DMS114 treated with DMSO at 0.1 percent for 48 hours (cell line): ENCODE results near the gene CCL7.

Experiments used
- DNase-seq: peaks from one replicate; lab custom pipeline; 2025; ENCODE audit not compliant: unreplicated experiment; lab: John Stamatoyannopoulos, UW

CCL7 gene

DNA sequence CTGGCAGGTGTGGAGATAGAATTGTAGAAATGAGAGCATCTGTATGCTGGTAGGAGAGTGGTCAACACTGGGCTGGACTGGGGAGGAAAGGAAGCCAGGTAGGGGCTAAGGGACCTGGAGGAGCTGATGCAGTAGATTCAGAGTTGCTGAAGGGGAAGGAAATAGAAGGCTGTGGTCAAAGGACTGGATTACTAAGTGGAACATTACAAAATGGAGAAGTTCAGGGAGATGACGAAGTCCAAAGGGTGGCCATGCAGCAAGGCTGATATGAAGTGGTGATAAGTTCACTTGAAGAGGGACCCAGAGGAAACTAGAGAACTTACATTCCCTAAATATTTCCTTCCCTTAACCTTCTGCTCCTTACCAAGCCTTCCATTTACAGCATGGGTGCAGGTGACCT is 23.6 kb upstream of the CCL7 start:
- no peak for DNase-seq

DNA sequence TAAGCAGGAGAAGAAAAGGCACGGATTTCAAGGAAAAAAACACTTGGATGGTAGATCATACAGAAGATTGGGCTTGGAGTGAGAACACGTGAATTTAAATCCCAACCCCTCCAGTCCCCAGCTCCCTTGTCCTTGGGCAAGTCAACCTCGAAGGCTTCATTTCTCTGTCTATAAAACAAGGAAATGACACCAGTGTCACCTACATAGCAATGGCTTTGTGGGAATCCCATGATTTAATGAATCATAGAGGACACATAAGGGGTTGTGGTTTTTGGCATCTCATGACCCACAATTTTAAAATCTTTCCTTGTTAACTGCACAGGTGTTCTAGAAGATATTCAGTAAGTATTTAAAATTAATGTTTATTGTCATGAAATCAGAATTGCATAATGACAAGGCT is 23.1 kb upstream of the CCL7 start:
- DNase-seq: no peak

DNA sequence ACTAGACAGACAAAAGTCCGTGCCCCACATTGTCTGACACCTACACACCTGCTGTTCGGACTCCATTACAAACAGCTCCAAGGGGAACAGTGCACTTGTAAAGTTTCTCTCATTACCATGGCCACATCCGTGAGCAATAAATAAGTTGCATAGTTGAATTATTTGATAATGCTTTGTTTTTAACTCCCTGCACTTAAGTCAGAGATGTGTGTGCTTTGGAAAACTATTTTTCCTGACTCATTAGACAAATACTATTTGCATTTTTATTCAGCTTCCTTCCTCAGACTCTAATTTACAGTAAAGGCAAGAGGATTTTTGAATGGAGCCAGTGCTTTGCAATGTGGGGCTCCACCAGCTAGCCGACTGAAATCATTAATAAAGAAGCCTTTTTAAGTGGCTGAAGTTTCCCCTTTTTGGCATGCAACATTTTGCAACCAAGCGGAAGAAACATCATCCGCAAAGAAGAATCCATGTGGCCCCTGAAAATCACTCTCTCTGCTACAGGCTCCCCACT is 21.5 kb upstream of the CCL7 start:
- DNase-seq: no peak

DNA sequence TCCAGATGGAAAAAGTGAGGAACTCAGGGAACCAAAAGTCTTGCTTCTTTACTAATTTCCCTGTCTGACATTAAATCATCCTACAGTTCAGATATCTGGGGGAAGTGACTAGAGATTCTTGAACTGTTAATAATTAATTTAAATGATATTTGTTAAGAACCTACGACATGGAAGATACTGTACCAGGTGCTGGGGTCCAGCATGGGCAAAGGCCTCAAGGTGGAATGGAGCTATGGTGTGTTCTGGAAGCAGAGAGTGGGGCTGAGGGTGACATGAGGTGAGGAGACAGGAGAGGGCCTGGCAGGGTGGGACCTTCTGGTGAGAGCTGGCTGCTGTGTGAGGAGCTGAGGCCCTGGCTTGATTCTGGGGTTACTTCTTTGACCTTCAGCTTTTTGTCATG is 21.0 kb upstream of the CCL7 start:
- no peak for DNase-seq

DNA sequence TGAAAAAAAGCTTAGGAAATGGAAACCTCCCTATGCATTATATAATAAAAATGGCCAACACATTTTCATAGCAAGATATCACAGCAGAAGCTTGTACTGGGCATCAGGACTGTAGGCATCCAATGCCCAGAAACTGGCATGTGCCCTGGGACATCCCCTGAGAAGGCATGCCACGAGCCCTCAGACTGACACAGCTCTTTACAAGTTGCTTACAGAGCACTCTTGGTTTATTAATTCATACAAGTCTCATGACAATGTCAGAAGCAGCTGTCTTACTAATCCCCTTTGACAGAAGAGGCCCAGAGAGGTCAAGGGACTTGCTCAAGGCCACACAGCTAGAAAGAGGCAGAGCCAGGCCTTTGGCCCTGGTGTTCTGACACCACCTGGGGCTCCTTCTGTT is 20.5 kb upstream of the CCL7 start:
- DNase-seq: no peak

DNA sequence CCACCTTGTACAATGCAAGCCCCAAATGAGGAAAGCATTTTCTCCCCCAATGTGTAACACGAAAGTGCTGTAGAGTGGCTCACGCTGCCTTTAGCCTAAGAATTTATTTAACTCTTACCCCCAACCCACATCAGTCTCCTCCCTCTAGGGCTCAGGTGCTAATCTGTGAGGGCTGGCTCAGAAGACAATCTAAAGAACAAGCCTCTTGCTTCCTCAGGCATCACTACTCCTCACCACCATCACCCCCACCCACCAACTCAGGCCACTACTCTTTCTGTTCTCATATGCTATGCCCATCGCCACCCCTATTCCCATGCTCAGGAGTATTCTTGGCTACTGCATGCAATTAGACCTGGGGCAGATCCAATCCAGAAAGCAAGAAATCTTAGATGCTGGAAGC is 18.8 kb upstream of the CCL7 start:
- DNase-seq: no peak

DNA sequence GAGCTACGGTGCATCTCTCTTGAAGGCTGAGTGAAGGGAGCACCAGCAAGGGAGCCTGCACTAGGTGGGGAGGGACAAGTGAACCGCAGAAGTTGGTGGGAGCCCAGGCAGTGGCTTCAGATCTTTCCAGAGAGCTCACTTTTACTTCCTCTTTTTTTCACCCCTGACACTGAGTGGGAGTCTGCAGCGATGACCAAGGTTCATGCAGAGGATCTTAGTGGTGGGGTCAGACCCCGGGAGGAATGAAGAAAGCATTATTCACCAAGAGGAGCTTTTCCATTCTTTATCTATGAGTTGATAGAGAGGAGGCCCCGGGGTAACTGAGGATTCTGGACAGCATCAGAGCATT is 18.0 kb upstream of the CCL7 start:
- DNase-seq: no peak

DNA sequence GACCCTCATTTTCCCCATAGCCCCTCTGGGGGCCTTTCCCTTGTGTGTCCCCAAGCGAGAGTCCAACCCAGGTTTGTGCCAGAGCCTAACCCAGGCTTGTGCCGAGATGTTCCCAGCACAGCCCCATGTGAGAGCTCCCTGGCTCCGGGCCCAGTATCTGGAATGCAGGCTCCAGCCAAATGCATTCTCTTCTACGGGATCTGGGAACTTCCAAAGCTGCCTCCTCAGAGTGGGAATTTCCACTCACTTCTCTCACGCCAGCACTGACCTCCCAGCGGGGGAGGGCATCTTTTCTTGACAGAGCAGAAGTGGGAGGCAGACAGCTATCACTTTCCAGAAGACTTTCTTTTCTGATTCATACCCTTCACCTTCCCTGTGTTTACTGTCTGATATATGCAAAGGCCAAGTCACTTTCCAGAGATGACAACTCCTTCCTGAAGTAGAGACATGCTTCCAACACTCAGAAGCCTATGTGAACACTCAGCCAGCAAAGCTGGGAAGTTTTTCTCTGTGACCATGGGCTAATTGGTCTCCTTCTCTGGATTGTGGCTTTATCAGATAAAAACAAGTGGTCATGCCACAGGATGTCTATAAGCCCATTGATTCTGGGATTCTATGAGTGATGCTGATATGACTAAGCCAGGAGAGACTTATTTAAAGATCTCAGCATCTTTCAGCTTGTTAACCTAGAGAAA is 17.4 kb upstream of the CCL7 start:
- no peak for DNase-seq

DNA sequence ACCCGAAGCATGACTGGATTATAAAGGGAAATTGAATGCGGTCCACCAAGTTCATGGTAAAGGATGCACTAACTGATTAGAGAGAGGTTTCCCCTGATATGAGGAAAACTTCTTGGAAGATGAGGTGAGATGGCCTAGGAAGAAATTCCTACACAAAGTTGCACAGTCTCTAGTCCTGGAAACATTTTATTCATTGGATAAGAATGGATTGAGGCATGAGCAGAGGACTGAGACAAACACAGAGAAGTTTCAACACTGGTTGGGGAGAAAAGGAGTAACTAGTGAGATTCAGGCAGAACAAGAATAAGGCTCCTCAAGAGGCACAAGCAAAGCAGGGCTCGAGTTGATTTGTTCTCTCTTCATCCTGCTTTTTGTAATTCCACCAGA is 16.9 kb upstream of the CCL7 start:
- DNase-seq: no peak

DNA sequence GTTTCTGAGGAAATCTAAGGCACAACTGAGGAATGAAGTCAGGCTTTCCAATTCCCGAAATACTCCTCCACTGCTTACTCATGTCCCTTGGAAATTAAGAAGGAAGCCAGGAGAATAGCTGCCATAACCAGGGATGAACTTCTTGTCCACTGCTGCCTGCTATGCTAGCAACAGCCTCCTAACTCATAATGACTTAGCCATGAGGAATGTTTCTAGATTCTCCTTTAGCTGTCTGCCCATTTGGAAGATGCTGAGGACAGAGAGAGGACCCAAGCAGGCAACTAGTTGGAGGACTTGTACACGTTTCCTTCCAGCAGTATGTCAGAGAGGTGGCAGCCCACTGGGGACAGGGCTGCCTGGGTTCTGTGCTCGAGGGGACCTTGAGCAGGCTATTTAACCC is 15.9 kb upstream of the CCL7 start:
- DNase-seq: no peak

DNA sequence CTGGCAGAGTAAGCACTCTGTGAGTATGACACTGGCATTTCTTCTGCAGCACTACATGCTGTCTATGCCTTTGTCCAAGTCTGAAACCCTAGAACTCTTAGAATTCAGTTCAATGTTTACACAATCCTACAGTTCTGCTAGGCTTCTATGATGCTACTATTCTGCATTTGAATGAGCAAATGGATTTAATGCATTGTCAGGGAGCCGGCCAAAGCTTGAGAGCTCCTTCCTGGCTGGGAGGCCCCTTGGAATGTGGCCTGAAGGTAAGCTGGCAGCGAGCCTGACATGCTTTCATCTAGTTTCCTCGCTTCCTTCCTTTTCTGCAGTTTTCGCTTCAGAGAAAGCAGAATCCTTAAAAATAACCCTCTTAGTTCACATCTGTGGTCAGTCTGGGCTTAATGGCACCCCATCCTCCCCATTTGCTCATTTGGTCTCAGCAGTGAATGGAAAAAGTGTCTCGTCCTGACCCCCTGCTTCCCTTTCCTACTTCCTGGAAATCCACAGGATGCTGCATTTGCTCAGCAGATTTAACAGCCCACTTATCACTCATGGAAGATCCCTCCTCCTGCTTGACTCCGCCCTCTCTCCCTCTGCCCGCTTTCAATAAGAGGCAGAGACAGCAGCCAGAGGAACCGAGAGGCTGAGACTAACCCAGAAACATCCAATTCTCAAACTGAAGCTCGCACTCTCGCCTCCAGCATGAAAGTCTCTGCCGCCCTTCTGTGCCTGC is 15.2 kb upstream of the CCL7 start, which contains the start of gene CCL2:
TSS of gene CCL2 (plus strand) at position 635 of the 730 bp plus-strand sequence. CDS start at position 700, 65 bp downstream.
- no peak for DNase-seq

DNA sequence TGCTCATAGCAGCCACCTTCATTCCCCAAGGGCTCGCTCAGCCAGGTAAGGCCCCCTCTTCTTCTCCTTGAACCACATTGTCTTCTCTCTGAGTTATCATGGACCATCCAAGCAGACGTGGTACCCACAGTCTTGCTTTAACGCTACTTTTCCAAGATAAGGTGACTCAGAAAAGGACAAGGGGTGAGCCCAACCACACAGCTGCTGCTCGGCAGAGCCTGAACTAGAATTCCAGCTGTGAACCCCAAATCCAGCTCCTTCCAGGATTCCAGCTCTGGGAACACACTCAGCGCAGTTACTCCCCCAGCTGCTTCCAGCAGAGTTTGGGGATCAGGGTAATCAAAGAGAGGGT is 14.7 kb upstream of the CCL7 start:
- DNase-seq: no peak

DNA sequence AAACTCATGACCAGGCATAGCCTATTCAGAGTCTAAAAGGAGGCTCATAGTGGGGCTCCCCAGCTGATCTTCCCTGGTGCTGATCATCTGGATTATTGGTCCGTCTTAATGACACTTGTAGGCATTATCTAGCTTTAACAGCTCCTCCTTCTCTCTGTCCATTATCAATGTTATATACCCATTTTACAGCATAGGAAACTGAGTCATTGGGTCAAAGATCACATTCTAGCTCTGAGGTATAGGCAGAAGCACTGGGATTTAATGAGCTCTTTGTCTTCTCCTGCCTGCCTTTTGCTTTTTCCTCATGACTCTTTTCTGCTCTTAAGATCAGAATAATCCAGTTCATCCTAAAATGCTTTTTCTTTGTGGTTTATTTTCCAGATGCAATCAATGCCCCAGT is 14.2 kb upstream of the CCL7 start:
- DNase-seq: no peak

DNA sequence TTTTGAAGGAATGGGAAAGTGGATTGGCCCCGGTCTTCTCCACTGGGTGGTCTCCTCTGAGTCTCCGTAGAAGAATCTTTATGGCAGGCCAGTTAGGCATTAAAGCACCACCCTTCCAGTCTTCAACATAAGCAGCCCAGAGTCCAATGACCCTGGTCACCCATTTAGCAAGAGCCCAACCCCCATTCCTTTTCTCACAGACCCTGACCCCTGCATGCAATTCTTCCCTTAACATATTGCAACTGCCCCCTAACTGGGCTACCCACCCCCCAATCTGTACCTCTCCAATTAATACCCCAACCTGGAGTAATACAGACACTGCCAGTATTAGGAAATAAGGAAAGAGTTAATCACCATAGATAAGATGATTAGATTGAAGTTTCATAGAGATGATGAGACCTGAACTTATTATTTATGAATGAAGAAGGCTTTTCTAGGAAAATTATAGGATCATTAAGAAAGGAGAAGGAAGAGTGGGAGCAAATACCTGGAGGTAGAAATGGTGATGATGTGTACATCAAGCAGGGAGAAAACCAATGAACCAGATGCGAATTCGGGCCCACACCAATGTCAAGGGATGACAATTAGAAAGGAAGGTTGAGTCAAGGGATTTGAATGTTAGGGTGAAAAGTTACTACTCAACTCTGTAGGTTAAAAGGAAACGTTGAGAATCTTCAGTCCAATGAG is 12.6 kb upstream of the CCL7 start:
- no peak for DNase-seq

DNA sequence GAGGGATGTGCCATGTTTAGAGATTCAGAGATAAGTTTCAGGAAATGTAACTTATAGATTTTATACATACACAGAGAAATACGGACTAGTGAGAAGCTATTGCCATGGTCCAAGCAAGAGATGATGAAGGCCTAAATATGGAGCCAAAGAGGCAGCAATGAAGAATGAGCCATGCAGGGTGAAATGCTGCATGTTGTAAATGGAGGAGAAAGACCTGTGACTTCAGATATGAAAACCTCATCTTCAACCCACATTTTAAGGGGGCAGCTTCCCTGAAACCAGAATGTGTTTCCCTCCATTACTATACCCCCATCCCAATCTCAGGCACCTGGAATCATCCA is 12.1 kb upstream of the CCL7 start:
- no peak for DNase-seq

DNA sequence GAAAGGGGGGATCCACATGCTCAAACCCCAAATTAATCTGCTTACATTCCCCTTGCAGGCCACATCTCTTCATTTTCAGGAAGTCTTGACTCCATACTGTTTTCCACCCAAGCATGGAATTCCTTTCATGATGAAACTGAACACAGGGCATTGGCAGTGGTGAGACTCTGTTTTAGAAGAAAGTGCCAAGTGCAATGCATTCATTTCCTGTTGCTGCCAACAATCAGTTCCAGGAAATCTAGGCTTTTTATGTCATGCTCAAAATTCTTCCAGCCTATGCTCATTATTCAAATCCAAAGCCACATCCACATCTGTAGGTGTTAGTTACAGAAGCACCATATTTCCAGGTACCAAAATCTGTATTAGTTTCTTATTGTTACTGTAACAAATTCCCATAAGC is 10.9 kb upstream of the CCL7 start:
- no peak for DNase-seq

DNA sequence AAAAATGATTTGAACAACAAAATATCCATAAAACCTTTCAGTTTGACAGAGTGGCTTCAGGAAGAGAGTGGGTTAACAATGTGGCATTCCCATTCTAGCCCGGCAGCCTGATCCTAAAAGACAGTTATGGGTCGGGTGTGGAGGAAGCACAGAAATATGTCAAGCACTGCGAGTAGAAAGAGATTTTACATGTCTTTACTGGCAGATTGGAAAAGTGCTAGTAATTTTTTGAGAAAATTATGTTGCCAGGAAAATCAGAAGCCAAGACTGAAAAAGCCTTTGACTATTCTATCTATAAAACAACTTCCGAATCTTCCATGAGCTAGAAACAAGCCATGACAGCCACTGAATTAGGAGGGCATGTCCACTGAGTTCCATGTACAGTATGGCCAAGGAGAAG is 9.2 kb upstream of the CCL7 start:
- no peak for DNase-seq

DNA sequence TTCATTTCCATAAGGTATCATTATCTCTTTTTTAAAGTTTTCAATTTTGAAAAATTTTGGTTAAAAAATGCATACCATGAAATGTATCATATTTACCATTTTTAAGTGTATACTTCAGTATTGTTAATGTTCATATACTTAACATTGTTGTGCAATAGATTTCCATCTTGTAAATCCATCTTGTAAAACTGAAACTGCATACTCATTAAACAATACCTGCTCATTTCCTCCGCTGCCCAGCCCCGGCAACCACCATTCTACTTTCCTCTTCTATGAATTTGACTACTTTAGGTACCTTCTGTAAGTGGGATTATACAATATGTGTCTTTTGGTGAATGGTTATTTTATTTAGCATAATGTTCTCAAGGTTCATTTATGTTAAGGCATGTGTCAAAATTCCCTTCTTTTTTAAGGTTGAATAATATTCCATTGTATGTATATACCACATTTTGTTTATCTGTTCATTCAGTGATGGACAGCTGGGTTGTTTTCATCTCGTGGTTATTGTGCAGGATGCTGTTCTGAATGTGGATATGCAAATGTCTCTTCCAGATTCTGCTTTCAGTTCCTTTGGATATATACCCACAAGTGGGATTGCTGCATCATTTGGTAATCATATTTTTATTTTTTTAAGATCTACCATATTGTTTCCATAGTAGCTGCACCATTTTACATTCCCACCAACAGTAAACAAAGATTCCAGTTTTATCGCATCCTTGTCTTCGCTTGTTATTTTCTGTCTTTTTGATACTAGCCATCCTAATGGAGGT is 8.3 kb upstream of the CCL7 start:
- no peak for DNase-seq

DNA sequence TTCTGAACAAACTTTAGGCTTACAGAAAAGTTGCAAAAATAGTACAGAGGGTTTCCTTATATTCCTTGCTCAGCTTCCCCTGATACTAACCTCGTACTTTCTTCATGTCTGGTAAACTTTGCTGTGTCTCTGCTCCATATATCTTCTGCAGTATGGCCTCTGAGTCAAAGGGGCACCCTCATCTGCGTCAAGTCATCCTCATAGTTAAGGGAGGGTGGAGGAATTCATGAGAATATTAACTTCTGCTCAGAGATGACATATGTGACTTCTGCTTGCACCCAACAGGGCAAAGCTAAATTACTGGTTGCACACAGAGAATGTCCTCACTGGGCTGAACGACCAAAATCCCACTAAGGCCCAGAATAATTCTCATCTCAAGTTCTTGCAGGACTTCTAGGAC is 4.3 kb upstream of the CCL7 start:
- DNase-seq: no peak

DNA sequence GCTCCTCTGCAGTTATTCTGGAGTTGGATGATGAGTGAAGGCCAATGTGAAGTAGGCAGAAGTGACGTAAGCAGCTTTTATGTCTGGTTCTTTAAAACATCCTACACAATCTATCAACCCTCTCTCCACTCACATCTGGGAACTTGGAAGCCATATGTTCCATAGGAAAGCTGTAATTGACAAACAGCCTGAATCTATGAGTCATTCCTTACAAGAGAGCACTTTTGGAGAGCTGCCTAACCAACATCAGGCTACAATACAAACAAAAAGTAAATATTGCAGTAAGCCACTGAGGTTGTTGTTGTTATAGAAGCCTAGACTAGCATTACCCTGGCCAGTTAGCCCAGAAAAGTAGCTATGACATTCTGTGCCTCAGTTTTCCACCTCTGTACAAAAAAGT is 5.9 kb downstream of the CCL7 start:
- no peak for DNase-seq

DNA sequence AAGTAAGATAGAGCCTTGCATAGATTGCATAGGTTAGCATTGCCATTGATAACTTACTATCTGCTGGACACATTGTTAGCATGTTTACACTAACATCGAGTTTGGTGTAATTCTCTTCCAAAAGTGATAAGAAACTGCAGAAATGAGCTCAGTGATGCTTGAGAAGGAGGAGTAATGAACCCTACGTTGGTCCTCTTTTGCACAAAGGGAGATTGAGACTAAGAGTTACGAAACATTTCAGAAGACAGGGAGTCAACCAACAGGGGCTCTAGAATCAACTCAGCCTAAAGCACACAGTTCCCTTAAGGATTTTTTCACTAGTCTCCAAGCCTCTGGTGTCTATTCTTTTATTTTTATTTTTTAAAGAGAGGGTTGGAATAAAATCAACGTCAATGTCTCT is 6.8 kb downstream of the CCL7 start:
- DNase-seq: no peak

DNA sequence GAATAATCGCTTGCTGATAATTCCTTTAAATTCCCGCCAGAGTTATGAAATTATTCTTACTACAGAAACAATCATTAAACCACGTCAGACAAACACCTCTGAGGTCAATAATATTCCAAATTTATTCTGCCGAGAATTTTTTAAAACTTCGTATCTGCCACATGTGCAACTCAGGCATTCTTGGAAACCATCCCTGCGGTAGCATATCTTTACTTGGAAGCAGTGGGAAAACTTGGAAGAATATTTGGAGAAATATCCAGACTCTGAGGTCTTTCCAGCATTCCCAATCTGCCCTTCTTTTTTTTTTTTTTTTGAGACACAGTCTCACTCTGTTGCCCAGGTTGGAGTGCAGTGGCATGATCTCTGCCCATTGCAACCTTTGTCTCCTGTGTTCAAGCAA is 13.6 kb downstream of the CCL7 start:
- no peak for DNase-seq
